ENCODE measurements around the gene SF3A1.

The SF3A1 gene

DNA sequence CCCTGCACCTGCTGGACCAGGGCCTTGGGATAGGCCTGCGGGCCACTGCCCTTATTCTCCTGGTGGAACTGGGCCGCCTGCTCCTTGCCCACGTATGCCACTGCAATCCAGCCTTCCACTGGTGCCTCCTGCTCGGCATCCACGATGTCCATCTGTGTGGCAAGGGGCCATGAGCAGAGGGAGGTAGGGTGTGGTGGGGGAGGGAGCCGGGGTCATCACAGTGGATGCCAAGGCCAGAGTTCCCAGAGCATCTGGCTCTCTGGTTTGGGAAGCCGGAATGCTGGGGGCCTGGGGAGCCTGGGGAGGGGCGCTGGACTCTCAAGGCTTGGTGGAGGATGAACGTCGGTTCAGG is 29.9 kb upstream of the SF3A1 start:
- no peak for DNase-seq

DNA sequence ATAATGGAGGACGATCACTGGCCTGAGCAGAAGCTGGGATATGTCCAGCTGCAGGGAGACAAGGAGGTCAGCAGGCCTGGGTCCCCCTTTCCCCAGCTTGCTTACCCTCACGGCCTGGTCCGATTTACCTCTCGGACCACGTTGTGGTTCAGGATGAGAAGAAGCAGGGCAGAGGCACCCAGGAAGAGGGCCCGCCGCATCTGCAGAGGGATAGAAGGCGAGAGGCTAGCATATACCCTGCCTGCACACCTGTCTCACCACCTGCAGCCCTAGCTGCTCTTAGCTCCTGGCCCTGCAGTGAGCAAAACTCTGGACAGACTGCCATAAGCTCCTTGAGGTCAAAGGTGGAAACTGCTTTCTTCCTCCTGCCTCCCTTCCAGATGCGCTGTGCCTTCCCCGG is 29.2 kb upstream of the SF3A1 start:
- DNase-seq = no peak

DNA sequence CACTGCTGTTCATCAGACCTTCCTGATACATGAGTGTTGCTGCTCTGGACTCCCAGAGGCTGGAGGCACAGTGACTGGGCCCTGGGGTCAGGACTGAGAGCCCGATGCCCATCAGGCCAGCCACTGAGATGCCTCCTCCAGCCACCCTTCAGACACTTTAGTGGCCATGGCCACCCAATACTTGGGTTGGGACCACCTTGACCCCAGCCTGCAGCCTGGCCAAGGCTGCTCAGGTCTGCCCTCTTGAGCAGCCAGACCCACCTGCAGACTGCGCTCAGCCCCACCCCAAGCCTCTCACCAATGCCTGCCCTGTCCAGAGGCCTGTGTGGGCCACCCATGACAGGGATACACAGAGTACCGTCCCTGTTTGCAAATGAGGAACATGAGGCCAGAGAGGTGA is 26.4 kb upstream of the SF3A1 start:
- DNase-seq = no peak

DNA sequence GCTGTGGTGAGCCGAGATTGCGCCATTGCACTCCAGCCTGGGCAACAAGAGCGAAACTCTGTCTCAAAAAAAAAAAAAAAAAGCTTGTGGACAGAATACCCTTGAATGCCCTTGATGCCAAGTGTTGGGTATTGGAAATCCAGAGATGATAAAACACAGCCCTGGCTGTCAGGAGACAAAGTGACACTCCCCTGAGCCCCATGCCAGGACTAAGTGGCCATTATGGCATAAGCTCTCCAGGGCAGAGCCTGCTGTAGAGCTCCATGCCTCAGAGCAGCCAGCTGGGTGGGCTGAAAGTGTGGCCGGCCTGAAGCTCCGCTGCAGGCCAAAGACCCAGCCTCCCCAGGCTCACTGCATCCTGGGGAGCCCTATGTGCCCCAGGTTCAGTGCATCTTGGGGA is 25.6 kb upstream of the SF3A1 start:
- DNase-seq = no peak

DNA sequence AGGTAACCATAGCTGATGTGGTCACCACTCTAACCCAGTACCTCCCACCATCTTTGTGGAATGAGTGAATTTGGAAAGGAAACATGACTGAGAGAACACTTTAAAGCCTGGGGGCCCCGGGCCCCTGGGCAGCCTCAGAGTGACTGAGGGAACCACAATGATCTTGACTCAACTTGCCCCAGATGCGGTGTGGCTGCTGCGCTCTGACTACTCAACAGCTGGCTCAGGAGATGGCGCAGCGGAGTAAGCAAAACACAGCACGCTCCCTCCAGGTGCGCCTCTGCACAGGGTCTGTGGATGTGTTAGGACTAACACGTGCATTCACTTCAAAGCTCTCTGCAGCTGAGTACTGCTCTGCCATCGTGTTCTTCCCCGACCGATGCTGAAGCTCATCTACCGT is 24.6 kb upstream of the SF3A1 start:
- DNase-seq = no peak

DNA sequence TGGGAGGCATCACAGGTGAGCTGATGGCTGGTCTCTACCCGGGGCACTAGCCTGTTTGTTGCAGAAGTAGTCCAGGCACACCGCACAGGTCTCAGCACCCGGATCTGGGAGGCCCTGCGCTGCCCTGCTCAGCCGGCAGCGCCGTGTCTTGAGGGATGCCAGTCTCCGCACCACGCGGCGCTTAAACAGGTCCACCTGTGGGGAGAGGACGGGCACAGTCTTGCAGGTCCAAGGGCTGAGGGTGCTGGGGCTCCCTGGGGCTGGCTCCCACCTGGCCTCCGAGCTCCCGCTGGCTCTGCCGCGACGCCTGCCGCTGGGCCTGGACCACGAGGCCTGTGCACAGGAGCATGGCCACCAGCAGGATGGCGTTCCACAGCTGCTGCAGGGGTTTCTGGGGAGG is 23.3 kb upstream of the SF3A1 start:
- no peak for DNase-seq

DNA sequence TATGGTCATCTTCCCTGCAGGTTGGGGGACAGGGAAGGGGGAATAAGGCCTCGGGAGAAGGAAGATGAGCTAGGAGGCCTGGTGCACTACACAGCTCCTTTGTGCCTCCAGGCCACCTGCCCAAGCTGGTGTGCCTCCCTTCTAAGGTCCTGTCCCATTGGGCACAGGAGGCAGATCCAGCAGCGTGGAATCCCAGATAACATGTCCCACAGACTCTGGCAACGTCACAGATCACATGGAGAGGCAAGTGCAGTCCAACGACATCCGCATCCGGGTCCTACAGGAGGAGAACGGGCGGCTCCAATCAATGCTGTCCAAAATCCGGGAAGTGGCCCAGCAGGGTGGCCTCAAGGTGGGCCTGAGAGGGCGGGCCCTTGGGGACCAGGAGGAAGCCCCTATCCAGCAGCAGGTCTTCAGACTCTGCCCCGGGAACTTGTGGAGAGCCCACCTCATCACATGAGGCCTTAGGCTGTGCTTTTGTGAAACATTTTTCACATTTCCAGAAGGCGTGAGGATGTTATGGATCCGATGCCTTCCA is 18.7 kb upstream of the SF3A1 start:
- no peak for DNase-seq

DNA sequence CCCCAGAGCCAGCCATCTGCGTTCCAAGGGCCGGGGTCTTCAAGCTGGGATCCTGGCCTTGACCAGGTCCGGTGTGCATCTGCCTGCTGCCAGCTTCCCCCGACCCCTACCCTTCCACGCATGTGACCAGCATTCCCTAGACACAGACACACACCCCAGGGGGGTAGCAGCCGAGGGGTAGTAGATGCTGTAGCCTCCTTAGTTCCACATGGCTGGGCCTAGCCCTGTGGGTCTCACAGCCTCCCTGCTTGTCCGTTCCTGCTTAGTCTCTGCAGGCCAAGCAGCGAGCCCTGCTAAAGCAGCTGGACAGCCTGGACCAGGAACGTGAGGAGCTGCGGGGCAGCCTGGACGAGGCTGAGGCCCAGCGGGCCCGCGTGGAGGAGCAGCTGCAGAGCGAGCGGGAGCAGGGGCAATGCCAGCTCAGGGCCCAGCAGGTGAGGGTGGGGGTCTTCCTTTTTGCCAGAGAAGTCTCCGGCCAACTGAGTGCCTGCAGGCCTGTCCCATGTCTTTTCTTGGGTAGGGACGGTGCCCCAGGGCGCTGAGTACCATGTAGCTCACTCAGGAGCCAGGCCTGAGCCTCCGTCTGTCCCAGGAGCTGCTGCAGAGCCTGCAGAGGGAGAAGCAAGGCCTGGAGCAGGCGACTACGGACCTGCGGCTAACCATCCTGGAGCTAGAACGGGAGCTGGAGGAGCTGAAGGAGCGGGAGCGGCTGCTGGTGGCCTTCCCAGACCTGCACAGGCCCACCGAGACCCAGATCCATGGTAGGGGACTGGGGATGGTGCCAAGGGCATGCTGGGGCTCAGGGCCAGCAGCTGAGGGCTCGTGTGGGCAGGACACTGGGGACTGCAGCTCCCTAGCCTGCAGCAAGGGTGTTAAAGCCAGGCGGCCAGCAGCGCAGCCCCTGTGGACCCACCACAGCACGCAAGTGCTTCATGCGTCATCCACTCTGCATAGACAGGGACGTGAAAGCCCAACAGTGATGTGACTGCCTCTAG is 16.9 kb upstream of the SF3A1 start:
- no peak for DNase-seq

DNA sequence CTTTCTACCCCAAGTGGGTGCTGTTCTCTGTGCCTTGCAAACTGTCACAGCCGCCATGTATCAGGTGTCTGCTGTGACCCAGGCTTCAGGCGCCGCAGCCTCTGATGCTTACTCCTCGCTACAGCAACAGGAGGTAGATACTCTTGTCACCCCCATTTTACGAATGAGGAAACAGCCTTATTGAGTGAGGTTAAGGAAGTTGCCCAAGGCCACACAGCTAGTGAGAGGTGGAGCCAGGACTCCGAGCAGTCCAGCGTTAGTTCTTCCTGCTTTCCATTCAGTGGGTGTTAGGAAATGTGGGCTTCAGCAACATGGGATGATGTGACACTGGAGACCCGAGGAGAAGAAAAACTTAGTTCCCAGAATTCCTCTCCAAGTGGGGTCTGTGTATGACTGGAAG is 16.2 kb upstream of the SF3A1 start:
- no peak for DNase-seq

DNA sequence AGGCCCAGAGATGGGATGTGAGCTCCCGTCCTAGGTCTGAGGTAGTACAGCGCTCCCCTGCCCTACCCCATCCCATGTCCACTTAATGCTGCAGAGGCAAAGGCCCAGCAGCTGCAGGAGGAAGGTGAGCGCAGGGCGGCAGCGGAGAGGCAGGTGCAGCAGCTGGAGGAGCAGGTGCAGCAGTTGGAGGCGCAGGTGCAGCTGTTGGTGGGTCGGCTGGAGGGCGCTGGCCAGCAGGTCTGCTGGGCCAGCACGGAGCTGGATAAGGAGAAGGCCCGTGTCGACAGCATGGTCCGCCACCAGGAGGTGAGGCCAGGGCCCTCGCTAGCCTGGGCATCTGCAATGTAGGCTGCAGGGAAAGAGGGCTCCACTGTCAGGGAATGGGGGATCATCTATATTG is 15.3 kb upstream of the SF3A1 start:
- no peak for DNase-seq

DNA sequence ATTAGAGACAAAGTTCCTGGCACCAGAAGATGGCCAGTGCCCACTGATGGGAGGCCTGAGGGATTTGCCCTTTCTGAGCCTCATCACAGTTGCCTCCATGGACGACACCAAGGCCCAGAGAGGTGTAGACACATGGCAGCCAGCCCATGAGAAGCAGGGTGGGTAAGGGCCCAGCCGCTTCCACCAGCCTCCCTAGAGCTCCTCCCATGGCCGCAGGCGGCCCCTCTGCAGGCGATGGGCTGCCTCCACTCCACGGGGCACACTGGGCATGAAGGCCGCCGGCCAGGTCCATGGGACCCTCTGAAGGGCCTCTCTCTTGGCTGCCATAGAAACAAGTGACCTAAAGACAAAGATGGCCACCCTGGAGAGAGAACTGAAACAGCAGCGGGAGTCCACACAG is 14.6 kb upstream of the SF3A1 start:
- DNase-seq = no peak

DNA sequence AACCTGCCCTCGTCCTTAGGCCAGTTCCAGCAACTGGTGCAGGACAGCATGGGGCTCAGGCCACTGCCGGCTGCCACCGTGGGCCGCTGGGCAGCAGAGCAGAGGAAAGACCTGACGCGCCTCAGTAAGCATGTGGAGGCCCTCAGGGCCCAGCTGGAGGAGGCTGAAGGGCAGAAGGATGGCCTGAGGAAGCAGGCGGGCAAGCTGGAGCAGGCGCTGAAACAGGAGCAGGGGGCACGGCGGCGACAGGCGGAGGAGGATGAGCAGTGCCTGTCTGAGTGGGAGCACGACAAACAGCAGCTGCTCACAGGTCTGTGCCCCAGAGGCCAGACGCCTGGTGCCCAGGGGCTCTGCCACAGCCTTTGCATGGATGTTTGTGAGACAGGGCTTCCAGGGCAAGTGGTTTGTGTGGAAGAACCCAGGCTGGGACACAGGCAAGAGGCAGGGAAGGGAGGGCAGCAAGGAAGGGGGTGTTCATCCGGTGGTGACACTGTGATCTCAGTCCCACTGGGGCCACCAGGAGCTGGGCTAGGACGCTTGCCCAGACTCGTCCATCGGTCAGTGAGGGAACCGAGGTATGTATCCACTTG is 14.0 kb upstream of the SF3A1 start:
- no peak for DNase-seq

DNA sequence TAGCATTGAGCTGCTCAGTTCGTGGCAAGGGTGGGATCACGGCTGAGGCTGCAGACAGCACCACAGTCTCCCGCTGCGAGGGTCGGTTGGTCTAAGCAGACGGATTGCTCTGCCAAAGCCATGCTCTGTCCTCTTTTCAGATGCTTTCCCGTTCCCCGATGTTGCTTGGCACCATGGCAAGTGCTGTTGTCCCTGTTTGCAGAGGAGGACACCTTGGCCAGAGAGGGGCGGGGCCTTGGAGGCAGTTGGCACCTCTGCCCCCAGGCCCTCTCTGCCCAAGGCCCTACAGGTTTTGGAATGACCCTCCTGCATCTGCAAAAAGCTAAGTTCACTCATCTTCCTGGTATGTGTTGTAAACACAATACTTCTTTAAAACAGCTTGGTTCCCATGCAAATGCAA is 11.7 kb upstream of the SF3A1 start:
- DNase-seq = no peak

DNA sequence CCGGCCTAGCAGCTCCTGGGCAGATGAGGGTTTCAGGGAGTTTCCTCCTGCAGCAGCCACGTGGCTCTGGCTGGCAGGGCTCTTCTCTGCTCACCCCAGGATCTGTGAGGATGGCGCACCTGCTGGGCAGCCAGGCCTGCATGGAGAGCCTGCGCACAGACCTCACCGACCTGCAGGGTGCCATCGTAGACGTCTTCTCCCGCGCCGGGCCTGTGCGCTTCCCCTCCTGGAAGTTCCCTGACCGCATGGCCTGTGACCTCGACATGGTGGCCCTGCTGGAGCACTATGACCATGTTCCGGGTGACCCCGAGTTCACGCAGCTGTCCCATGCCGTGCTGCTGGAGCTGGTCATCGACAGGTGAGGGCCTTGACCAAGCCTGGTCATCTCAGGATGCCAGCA is 9.2 kb upstream of the SF3A1 start:
- DNase-seq = no peak

DNA sequence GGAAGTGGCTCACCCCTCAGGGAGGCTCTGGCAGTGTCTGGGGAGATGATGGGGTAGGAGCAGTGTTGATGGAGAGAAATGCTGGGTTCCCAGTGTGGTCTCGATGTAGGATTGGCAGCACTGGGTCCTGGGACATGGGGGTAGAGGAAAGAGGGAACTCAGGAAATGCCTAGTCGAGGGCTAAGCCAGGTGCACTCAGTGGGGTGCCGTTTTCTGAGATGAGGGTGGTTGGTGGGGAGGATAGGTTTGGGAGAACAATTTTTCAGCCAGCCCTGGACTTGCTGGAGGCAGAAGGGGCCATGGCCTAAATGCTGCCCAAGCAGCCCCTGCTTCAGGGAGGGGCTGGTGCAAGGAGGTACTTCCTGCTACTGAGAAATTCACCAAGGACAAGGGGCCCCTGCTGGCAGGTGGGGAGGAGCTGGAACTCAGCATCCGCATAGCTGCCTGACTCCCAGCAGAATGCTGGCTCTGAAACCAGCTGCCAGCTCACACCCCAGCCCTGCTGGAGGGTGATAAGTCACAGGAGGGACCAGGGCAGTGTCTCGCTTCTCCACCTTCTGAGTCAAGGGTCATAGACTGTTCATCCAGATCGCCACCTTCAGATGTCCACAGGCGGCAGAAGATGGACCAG is 6.1 kb upstream of the SF3A1 start:
- DNase-seq = no peak

DNA sequence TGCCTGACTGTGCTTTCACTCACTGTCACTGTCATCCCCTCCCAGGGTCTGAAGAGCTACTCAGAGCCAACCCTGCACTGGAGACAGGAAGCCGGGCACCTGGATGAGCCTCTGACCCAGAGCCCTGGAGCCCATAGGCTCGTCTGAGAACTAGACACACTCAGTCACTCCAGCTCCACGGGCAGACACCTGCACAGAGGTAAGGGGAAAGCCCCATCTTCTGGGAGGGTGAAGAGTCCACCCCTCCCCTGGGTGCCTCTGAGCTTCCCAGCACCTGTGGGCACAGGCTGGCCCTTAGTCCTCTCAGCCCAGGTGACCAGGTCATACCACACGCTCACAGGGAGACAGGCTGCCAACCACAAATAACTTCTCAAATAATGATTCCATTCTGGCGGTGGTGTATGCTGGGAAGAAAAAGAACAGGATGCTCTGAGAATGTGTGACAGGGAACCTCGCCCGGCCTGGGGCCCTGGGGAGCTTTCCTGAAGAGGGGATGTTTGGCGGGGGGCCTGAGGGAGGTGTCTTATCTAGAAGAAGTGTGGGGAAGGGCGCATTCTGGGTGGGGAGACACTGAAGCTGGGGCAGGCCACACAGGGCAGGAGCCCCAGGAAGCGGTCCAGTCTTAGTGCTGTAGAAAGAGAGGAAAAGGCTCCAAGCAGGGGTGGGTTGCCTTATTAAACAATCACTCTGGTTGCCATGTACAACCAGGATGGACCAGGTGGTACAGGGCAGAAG is 5.4 kb upstream of the SF3A1 start:
- DNase-seq = no peak

DNA sequence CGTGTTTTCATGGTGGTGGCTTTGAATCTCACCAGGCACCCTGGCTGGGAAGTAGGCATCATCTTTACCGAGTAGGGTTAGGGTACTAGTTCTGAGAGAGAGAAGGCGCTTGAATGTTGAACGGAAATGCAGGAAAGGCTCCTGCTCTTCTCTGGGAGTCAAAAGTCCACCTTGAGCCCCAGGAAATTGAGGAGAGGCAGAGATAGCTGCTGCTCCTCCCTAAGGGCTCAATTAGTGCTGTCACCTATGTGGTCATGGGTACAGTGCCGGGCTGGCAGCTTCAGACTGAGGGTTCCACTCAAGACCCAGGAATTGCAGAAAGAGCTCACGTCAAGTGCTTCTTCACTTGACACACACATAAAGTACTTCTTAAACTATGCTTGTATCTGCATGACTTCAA is 1.8 kb upstream of the SF3A1 start:
- no peak for DNase-seq

DNA sequence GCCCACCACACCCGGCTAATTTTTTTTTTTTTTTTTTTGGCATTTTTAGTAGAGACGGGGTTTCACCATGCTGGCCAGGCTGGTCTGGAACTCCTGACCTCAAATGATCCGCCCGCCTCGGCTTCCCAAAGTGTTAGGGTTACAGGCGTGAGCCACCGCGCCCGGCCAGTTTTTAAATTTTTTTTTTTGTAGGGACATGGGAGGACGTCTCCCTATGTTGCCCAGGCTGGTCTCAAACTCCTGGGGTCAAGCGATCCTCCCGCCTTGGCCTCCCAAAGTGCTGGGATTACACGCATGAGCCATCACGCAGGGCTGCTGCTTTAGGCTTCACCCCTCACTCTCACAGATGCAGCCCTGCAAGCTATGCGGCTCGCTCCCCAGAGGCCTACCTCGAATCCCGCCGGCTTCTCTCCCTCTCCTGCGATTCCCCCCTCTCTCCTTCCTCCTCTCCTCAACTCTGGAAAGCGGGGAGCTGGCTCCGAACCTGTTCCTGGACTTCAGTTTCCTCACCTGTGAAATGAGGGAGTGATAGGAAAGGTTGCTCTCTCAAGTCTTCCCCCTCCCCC is 1.0 kb upstream of the SF3A1 start:
- no peak for DNase-seq

DNA sequence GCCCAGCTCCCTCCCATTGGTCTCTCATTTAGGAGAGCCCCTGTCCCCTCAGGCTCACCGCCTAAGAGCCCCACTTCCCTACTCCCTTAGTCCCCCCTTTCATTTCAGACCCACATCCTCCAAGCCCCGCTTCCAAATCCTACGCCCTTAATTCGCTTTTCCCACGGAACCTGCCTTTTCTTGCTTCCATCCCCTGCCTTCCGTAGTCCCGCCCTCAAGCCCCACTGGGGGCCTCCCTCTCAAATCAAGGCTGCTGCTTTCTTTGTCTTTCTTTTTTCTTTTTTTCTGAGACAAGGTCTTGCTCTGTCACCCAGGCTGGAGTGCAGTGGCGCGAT is 509 bp upstream of the SF3A1 start:
- no peak for DNase-seq

DNA sequence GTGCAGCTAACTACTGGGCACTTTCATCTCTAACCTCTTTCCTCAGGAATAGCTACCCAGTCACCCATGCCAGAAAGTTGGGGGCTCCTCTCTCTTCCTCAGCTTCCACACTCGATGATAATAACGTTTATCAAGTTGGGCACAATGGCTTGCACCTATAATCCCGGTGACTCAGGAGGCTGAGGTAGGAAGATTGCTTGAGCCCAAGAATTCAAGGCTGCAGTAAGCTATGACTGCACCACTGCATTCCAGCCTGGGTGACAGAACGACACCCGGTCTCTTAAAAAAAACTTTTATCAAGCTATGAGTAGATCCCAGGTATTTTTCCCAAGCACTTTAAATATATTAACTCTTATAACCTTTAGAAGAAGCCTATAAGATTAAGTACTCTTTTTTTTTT is 2.0 kb downstream of the SF3A1 start:
- DNase-seq = no peak

DNA sequence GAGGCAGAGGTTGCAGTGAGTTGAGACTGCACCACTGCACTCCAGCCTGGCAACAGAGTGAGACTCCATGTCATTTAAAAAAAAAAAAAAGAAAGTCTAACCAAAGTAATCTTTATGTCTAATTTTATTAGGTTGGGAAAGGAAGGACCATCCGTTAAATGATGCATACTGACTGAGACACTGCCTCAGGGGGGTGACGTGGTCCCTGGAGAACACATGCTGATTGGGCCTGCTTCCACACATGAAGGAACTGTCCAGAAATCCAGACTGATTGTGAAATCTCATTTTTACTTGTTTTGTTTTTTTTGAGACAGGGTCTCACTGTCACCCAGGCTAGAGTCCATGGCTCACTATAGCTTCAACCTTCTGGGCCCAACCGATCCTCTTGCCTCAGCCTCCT is 5.5 kb downstream of the SF3A1 start:
- no peak for DNase-seq

DNA sequence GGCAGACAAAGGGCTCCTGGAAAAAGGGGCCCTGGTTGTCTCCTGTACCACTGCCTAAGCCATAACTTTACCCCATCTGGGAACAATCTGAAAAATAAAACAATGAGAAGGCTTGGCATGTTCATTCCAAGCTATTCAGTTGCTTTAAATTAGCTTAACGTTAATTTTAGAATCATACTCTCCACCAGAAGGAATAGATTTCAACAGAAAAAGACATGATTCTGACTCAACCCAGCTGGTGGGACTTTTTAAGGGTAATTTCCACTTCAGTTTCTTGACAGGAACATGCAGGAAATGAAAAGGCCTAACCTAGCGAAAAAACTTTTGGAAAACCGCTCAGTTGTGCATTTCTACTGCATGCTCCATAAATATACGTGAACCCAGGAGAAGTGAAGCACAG is 7.9 kb downstream of the SF3A1 start:
- DNase-seq = no peak

DNA sequence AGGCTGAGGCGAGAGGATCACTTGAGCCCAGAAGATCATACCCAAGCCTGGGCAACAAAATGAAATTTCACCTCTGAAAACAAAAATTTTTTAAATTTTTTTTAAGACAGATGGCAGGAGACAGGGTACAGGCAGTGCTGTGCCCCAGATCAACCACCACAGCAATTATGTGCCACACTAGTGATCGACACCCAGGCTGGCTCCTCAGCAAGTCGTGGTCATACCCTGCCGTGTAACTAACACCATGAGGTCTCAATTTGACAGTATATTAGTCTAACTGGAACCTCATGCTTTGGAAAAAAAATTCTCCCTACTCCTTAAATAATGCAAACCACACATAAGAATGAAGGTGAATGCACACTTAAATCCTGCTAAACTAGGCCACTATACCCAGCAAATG is 8.3 kb downstream of the SF3A1 start:
- DNase-seq = no peak

All from CD4-positive, alpha-beta T cell treated with Interleukin-12 subunit alpha and Interleukin-12 subunit beta, for 1 hour (primary cell).